Gastrocnemius medialis (tissue), 4 donors: ENCODE measurements around the gene TOB2.

ENCODE experiments used
- CTCF ChIP-seq, 5 experiments: fragments of 450-650 bp in 3 of 5; fragments of 200-600 bp in 2 of 5; sonication (generic) in 2 of 5; IDR thresholded peaks in 4 of 5; conservative IDR thresholded peaks in 1 of 5; 1 replicate in 4 of 5; 2 replicates in 1 of 5; pipeline ENCODE4 v1.5.1; 2016 to 2019; ENCODE audit warnings: antibody characterized with exemption in 5 of 5, mild to moderate bottlenecking in 3 of 5, moderate library complexity in 3 of 5
- POLR2A ChIP-seq, 2 donors: fragments of 450-650 bp; IDR thresholded peaks; one replicate each; pipeline ENCODE4 v1.6.1; 2017; ENCODE audit warnings: antibody characterized with exemption in 2 of 2, mild to moderate bottlenecking in 2 of 2, moderate library complexity in 2 of 2

- TF ChIP-seq CTCF (IDR thresholded peaks at IDR 0.05 in 4 of 5, conservative IDR thresholded peaks at IDR 0.05 in 1 of 5): no peak
- TF ChIP-seq POLR2A (IDR thresholded peaks at IDR 0.05): no peak
These were observed 11.0 kb downstream of the TOB2 start for GRCh38 chr22:41435560-41435959.
